WTC11 (cell line): ENCODE data around the gene MAPK8IP1.

Experiments used
- CREB1 ChIP-seq: sonication (generic); formaldehyde crosslinking; IDR thresholded peaks from 2 replicates; pipeline ENCODE4 v1.8.0; 2023; ENCODE audit warnings: mild to moderate bottlenecking, missing genetic modification reagents
- E2F1 ChIP-seq: sonication (generic); formaldehyde crosslinking; IDR thresholded peaks from 2 replicates; pipeline ENCODE4 v1.8.0; 2022; ENCODE audit warnings: mild to moderate bottlenecking, missing genetic modification reagents
- ESRRA ChIP-seq: sonication (generic); formaldehyde crosslinking; IDR thresholded peaks from 2 replicates; pipeline ENCODE4 v1.8.1; 2022; ENCODE audit warnings: mild to moderate bottlenecking, missing genetic modification reagents, borderline replicate concordance
- FOXK1 ChIP-seq: sonication (generic); formaldehyde crosslinking; IDR thresholded peaks from 2 replicates; pipeline ENCODE4 v1.8.0; 2022; ENCODE audit warnings: mild to moderate bottlenecking, moderate library complexity, missing genetic modification reagents
- MYBL2 ChIP-seq: sonication (generic); formaldehyde crosslinking; IDR thresholded peaks from 2 replicates; pipeline ENCODE4 v1.8.1; 2023; ENCODE audit warnings: mild to moderate bottlenecking, moderate library complexity, missing genetic modification reagents
- NFYB ChIP-seq: sonication (generic); formaldehyde crosslinking; conservative IDR thresholded peaks from 2 replicates; pipeline ENCODE4 v1.8.0; 2022; ENCODE audit warnings: low read depth, missing genetic modification reagents
- STAT6 ChIP-seq: sonication (generic); formaldehyde crosslinking; conservative IDR thresholded peaks from 2 replicates; pipeline ENCODE4 v1.8.1; 2023; ENCODE audit warnings: mild to moderate bottlenecking, low read depth, missing genetic modification reagents, moderate library complexity
- ZNF423 ChIP-seq: fragments of 250-450 bp; sonication (Bioruptor Pico); IDR thresholded peaks from 2 replicates; pipeline ENCODE4 v2.1.2; 2022; ENCODE audit warnings: mild to moderate bottlenecking, moderate library complexity
- ZNF532 ChIP-seq: fragments of 250-450 bp; sonication (Bioruptor Pico); IDR thresholded peaks from 2 replicates; pipeline ENCODE4 v1.9.0; 2021; ENCODE audit warnings: mild to moderate bottlenecking, borderline replicate concordance
- TF ChIP-seq, protein P1 (sequence below): fragments of 200-600 bp; IDR thresholded peaks from 2 replicates; pipeline ENCODE4 v1.8.0; 2022; ENCODE audit warnings: antibody characterized with exemption

DNA sequence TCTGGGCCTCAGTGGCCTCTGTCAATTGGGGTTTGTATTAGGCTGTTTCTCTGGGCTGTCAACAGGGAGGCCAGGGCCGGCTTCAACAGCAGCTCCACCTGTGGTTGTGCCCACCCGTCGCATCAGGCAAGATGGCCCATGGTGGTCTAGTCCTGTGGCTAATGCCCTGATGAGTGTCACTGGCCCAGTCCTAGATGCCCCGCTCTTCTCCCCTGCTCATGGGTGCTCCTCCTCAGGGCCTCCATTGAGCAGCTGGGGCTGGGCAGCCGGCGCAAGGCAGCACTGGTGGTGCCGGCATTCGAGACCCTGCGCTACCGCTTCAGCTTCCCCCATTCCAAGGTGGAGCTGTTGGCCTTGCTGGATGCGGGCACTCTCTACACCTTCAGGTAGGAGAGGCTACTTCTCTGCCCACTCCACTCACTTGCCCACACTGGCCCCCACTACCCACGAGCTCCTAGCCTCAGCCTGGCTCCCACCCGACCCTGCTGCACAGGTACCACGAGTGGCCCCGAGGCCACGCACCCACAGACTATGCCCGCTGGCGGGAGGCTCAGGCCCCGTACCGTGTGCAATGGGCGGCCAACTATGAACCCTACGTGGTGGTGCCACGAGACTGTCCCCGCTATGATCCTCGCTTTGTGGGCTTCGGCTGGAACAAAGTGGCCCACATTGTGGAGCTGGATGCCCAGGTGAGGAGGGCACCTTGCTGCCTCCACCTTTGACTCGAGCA, 42.4 kb downstream of the MAPK8IP1 start:
- no peak for TF ChIP-seq STAT6
- no peak for TF ChIP-seq ESRRA (CRISPR knock-in tag)
- no peak for TF ChIP-seq CREB1 (CRISPR knock-in tag)
- no peak for TF ChIP-seq E2F1 (CRISPR knock-in tag)
- TF ChIP-seq, protein P1, sequence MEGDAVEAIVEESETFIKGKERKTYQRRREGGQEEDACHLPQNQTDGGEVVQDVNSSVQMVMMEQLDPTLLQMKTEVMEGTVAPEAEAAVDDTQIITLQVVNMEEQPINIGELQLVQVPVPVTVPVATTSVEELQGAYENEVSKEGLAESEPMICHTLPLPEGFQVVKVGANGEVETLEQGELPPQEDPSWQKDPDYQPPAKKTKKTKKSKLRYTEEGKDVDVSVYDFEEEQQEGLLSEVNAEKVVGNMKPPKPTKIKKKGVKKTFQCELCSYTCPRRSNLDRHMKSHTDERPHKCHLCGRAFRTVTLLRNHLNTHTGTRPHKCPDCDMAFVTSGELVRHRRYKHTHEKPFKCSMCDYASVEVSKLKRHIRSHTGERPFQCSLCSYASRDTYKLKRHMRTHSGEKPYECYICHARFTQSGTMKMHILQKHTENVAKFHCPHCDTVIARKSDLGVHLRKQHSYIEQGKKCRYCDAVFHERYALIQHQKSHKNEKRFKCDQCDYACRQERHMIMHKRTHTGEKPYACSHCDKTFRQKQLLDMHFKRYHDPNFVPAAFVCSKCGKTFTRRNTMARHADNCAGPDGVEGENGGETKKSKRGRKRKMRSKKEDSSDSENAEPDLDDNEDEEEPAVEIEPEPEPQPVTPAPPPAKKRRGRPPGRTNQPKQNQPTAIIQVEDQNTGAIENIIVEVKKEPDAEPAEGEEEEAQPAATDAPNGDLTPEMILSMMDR, result no peak
- TF ChIP-seq FOXK1 (CRISPR knock-in tag), result no peak
- no peak for TF ChIP-seq MYBL2
- TF ChIP-seq NFYB, result no peak
- TF ChIP-seq ZNF423 (CRISPR knock-in tag), result no peak
- no peak for TF ChIP-seq ZNF532 (CRISPR knock-in tag)
